ENCODE data around the gene CA11.
A peak's percentile ranks its signal among the peaks of the same experiment; 100 is the strongest.

Gene CA11

DNA sequence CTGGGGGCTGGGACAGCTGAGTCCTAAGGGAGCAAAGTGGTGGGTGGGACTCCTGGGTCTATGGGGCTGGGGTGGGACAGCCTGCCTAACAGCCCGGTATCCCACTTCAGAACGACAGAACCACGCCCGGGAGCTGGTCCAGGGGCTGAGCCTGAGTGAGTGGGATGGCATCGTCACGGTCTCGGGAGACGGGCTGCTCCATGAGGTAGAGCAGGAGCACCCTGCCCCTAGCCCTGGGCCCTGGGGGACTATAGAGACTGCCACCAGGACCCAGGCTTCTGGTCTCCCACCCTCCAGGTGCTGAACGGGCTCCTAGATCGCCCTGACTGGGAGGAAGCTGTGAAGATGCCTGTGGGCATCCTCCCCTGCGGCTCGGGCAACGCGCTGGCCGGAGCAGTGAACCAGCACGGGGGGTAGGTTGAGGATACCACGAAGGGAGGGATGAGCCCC, 18.1 kb downstream of the CA11 start:
- DNase-seq = no peak

GRCh38 chr19:48627201-48627864, 18.7 kb downstream of the CA11 start:
- DNase-seq = no peak

DNA sequence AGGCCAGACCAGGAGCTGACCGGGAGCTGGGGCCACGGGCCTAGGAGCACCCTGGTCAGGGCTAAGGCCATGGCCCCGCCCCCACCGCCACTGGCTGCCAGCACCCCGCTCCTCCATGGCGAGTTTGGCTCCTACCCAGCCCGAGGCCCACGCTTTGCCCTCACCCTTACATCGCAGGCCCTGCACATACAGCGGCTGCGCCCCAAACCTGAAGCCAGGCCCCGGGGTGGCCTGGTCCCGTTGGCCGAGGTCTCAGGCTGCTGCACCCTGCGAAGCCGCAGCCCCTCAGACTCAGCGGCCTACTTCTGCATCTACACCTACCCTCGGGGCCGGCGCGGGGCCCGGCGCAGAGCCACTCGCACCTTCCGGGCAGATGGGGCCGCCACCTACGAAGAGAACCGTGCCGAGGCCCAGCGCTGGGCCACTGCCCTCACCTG, 20.1 kb downstream of the CA11 start:
- no peak for DNase-seq

DNA sequence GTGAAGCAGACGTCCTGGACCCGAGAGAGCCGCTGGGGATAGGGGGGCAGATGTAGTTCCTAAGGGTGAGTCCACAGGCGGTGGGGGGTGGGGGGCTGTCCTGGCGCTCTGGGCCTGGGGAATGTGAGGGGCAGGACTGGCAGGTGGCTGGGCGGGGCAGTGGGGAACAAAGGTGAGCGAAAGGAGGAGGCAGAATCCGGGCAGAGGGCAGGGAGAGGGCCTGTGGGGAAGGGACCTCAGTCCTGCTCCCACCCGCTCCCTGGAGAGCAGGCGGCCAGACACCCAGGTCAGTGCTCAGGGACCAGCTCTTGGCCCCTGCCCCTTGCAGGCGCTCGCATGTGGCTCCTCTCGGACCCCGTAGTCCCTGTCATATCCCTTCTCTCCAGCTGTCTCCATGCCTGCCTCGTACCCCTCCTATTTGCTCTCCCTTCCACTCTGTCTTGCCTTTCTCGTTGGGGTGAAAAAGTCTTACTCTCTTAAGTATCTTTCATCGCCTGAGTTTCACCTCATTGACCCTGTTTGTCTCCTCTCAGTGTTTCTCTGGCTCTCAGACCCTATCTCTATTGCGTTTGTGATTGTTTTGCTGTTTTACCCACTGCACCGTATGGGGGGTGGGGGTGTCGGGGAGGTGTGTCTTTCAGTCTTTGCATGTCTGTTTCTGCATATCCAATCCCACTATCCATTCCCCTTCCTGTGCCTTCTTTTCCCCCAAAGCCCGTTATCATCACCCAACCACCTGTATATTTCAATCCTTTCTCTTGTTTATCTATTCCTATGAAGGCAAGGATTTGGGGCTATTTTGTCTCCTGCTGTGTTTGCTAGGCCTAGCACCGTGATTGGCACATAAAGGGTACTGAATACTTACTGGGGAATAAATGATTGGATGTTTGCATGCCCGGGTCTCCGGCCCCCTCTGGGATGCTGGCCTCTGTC, 20.9 kb downstream of the CA11 start:
- DNase-seq = no peak

DNA sequence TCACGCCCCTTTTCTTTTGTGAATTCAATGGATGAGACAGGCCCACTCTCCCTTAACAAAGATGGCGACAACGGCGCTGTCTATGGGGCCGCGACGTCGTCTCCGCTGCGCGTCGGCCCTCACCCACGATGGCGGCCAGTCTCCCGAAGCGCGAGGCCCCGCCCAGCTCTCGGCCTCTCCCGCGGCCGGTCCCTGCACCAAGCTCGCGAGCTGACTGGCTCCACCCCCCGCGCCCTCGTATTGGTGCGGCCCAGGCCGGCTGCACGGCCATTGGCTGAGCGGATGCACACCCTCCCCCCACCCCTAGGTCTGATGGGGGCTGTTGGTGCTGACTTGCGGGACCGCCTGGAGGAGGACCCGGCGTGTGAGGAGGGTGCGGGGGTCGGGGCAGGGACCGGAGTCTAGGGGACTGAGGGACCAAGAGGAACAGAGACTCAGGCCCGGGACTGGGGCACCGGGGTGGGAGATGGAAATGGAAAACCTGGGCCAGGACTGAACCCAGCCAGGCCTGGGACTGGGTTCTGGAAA, 21.9 kb downstream of the CA11 start:
- peak; percentile 98 for DNase-seq

DNA sequence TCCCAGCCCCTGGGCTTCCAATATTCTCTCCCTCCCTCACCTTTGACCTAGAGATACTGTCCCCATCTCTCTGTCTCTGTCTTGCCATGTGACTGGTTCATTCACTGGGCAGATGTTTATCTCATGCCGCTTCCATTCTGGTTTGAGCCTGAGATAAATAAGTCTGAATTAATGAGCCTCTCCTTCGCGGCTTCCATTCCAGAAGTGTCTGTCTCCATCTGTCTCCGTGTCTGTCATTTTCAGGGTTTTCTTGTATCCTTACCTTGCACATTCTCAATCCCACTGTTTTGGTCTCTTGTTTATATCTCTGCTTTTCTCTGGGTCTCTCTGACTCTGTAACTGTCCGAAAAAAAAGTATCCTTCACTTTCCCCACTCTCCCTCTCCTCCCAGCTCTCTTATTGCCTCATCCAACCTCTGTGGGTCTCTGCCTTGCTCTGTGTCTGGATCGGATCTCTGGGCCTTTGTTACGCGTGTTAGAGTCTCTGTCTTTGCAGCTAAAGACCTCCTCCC, 22.4 kb downstream of the CA11 start:
- no peak for DNase-seq

- DNase-seq = no peak
These were observed 26.0 kb downstream of the CA11 start for GRCh38 chr19:48619692-48620585.

DNA sequence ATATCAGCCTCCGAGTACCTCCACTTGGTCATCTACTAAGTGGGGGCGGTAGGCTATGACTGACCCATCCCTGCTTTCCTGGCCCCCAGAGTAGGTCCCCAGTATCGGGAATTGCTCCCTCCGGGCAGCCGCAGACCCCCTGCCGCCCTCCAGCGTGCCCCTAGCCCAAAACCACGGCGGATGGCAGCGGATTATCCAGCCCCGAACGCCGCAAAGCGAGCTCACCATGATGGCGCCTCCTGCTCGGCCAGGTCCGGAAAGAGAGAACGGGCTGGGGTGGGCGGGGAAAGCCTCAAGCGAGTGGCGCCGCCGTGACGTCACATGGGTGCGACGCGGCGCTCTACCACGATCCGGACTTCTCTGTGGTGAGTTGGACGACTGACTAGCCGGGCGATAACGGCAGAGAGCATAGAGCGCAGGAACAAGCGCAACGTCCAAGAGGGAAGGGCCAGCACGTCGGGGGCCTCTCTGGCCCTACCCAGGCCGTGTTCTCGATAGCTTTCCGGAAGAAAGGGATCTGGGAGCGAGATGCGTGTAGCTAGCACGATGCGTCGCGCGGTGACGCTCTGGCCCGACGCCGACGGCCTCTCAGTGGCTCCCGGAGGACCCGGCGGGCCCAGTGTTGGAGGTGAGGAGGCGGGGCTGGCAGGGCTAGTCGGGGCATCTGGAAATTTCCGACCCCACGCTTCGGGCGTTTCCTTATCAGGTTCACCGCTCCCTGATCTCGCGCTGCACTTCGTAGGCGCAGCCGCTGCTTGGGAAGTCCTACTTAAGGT, 26.9 kb downstream of the CA11 start, which contains the start of the genes RPL18 and SPHK2:
RPL18 (minus strand) TSS at position 263 of the 776 bp plus-strand sequence; CDS start at position 228, 35 bp downstream.
SPHK2 (plus strand) TSS at position 591 of the 776 bp plus-strand sequence. CDS start 1,009 bp downstream, outside the sequence.
- DNase-seq = peak; percentile 99

- no peak for DNase-seq
These were observed 27.6 kb downstream of the CA11 start for GRCh38 chr19:48618278-48618915.

- DNase-seq = no peak
These were observed 28.6 kb downstream of the CA11 start for GRCh38 chr19:48617146-48617937.

DNA sequence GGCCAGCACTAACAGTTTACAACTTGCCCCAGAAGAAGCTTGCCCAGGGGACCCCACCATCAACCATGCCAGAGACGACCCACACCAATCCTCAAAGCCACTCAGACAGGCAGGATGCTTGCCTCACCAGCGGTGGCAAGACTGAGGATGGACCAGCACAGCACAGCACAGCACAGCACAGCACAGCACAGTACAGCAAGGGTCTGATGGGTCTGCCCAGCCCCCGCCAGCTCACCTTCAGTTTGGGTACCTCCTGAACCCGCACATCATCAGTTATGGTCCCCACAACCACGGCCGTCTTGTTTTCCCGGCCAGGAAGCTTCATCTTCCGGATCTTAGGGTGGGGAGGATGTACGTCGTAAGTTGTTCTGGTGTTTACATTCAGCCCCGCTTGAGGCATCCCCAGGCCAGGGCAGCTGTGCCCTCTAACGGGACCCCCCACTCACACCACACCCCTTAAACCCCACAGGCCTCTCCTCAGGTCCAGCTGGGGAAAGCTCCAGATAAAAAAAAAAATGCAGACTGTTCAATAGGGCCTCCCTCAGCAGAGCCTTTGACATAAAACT, 29.4 kb downstream of the CA11 start:
- DNase-seq = no peak

- no peak for DNase-seq
These were observed 29.9 kb downstream of the CA11 start for GRCh38 chr19:48616041-48616436.

- DNase-seq = no peak
These were observed 30.6 kb downstream of the CA11 start for GRCh38 chr19:48615231-48616040.

DNA sequence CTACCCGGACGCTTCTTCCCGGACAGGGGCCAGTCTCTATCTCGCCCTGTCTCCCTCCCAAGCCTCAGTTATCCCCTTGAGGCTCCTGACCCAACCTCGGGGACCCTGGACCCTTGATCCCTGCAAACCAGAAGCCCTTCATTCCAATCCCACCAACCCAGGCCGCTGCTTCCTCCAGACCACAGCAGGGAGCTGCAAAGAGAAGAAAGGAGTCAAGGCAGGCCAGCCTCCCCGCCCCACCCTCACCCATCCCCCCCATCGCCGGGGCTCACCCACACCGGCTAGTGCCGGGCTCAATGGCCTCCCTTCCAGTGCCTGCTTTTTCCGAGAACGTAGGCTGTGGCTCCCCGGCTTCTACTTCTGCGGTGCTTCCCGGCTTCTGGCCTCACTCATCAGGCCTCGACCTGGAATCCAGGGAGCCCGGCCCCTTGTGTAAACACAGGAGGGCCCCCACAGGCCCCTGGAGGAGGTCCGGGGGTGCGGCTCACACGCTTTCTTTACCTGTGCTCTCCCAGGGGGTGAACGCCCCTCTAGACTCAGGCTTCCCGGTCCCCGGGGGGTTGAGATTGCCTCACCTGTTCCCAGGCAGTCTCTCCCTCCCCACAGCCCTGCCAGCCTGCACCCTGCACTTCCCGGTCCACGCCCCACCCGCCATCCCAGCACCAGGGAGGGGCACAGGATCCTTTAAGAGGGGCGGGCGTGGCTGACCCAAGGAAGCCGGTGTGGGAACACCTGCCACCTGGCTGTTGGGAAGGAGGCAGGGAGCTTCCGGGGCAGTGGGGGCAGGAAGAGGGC, 31.4 kb downstream of the CA11 start, which contains the start of gene FAM83E:
FAM83E (minus strand) TSS at position 641 of the 795 bp plus-strand sequence. CDS start 1,704 bp downstream, outside the sequence.
- no peak for DNase-seq

- no peak for DNase-seq
These were observed 32.0 kb downstream of the CA11 start for GRCh38 chr19:48613852-48614435.

DNA sequence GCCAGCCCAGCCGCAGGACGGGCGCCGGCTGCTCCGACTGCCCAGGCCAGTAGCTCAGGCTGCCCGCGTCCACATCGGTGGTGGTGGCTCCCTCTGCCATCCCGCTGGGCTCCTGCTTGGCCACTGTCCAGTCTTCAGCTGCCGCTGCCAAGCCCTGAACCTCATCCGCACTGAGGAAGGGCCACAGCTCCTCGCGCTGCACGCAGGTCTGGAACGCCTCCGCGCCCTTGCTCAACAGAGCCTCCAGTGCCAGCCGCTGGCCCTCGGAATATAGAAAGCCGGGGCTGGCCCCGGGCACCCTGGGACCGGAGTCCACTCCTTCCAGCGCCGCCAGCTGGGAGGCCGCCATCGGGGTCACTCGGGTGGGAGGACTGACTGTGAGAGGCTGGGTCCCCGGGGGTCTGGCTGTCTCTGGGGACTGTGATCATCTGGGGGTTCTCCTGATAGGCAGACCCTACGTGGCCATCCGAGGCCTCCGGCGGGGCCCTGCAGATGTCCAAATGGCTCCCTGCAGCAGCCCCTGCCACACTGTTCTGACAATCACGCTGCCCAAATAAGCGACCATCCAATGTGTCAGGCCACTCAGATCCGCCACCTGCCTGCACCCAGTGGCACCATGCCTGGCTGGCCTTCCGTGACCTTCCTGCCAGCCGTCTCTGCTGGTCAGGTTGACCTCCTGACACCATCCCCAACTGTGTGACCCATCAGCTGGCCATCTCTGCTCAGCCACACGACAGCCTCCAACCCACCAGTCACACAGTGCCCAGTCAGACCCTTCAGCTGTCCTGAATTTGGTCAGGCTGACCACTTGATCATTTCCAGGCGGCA, 32.7 kb downstream of the CA11 start:
- DNase-seq = no peak
